Esophagus squamous epithelium (tissue), 5 donors: ENCODE data around the gene MAN2A2. TPM values are rescaled to one million over a fixed set of nuclear protein-coding genes. Genes with fewer than 3 reads are reported as not detected.

Experiments
- DNase-seq: peaks from one replicate; lab custom pipeline; 2025; lab: John Stamatoyannopoulos, UW
- H3K27ac ChIP-seq, 4 donors: fragments of 200-600 bp; sonication (generic); one replicate each; pipeline ENCODE4 v1.5.1; 2016 to 2019; ENCODE audit warnings: mild to moderate bottlenecking in 1 of 4
- H3K27me3 ChIP-seq, 4 donors: fragments of 200-600 bp; sonication (generic); 1 replicate in 3 of 4; 2 replicates in 1 of 4; pipeline versions ENCODE4 v1.5.1 to v1.6.0; 2017 to 2021; ENCODE audit warnings: antibody characterized with exemption in 1 of 4
- H3K36me3 ChIP-seq, 3 donors: fragments of 200-600 bp; sonication (generic); one replicate each; pipeline ENCODE4 v1.5.1; 2016 to 2019
- H3K4me1 ChIP-seq, 3 donors: fragments of 200-600 bp; sonication (generic); one replicate each; pipeline ENCODE4 v1.5.1; 2017 to 2019
- H3K4me3 ChIP-seq, 4 donors: fragments of 200-600 bp; sonication (generic); 1 replicate in 3 of 4; 2 replicates in 1 of 4; pipeline ENCODE4 v1.5.1; 2016 to 2019; ENCODE audit warnings: mild to moderate bottlenecking in 2 of 4, moderate library complexity in 1 of 4
- H3K9me3 ChIP-seq, 3 donors: fragments of 200-600 bp; sonication (generic); one replicate each; pipeline ENCODE4 v1.5.1; 2016 to 2019
- POLR2A ChIP-seq, 4 donors: fragments of 450-650 bp; IDR thresholded peaks; one replicate each; pipeline ENCODE4 v1.6.1; 2017; ENCODE audit warnings: antibody characterized with exemption in 4 of 4, mild to moderate bottlenecking in 4 of 4, moderate library complexity in 3 of 4
- WGBS, 2 donors: methylation state at CpG; one replicate each; pipeline ENCODE4 v1.1.5; 2018; 5-methylcytosine and 5-hydroxymethylcytosine counted together
- intact Hi-C: fragments of 100-400 bp; cut with DNase I; formaldehyde crosslinking; loops from one replicate; pipeline ENCODE4 v1.15.0; 2022
- total RNA-seq, 4 donors: library from RNA; depleted of rRNA; stranded (reverse); fragments of >200 nt; gene quantifications; one replicate each; pipeline ENCODE4 v1.1.0, GENCODE V29; 2016
- TF ChIP-seq, protein P1 (sequence below), 6 experiments: fragments of 450-650 bp in 4 of 6; fragments of 200-600 bp in 2 of 6; sonication (generic) in 2 of 6; IDR thresholded peaks; one replicate each; pipeline ENCODE4 v1.5.1; 2016 to 2019; ENCODE audit warnings: antibody characterized with exemption in 6 of 6, mild to moderate bottlenecking in 4 of 6, moderate library complexity in 4 of 6
- donor health status: DM: yes; HTN: yes; CAD: no.

MAN2A2 gene
- total RNA-seq, 4 donors from 2014 or later = 9.9 to 25.2 (median 12.1) TPM

DNA sequence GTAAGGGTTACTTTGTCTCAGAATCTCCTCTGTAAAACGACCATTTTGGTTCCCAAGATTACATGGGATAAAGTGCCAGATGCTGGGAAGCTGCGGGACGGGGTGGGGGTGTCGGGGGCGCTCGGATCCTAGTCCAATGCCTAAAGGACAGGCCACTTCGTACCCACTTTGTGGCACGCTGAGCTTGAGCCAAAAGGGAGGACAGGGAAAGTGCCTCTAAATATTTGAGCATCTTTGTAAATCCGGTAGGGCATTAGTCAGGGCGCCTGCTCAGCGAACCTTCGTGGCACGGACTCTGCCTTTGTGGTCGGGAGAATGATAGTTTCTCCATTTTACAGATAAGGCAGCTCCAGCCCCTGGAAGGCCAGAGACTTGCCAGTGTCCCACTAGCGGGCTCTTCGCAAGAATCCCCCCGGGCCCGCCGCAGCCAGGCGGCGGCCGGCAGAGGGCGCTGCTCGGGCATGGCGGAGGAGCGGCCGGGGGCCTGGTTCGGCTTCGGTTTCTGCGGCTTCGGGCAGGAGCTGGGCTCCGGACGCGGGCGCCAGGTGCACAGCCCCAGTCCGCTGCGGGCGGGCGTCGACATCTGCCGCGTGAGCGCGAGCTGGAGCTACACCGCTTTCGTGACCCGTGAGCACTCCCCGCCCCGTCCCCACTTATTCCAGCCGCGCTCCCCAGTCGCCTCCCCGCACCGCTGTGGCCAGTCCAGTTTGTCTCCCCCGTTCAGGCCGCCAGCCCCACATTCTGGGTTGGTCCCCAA is 53.4 kb downstream of the MAN2A2 start:
- 4 to 16% methylated on average over 13 to 24 of the region's 56 CpGs for WGBS, 2 donors
- Histone ChIP-seq H3K36me3 (peaks cover 11 to 47% (median 16%) of the 10 kb centered on the region in 3 donors), H3K27me3 (no peaks in the 10 kb centered on the region), H3K4me1 (peaks cover 19 to 38% (median 22%) of the 10 kb centered on the region in 3 donors), H3K4me3 (peak overlapping the region; percentile 60 to 77 (median 67)), H3K9me3 (no peaks in the 10 kb centered on the region), H3K27ac (peak overlapping the region; percentile 66 to 78 (median 72))
- no peak for DNase-seq
- TF ChIP-seq POLR2A (IDR thresholded peaks at IDR 0.05) = peak in 1 of 4 donors; percentile 5
- TF ChIP-seq, protein P1, sequence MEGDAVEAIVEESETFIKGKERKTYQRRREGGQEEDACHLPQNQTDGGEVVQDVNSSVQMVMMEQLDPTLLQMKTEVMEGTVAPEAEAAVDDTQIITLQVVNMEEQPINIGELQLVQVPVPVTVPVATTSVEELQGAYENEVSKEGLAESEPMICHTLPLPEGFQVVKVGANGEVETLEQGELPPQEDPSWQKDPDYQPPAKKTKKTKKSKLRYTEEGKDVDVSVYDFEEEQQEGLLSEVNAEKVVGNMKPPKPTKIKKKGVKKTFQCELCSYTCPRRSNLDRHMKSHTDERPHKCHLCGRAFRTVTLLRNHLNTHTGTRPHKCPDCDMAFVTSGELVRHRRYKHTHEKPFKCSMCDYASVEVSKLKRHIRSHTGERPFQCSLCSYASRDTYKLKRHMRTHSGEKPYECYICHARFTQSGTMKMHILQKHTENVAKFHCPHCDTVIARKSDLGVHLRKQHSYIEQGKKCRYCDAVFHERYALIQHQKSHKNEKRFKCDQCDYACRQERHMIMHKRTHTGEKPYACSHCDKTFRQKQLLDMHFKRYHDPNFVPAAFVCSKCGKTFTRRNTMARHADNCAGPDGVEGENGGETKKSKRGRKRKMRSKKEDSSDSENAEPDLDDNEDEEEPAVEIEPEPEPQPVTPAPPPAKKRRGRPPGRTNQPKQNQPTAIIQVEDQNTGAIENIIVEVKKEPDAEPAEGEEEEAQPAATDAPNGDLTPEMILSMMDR (IDR thresholded peaks at IDR 0.05) = peak; percentile 90 to 97 (median 94)
- intact Hi-C loops = no loop called here

DNA sequence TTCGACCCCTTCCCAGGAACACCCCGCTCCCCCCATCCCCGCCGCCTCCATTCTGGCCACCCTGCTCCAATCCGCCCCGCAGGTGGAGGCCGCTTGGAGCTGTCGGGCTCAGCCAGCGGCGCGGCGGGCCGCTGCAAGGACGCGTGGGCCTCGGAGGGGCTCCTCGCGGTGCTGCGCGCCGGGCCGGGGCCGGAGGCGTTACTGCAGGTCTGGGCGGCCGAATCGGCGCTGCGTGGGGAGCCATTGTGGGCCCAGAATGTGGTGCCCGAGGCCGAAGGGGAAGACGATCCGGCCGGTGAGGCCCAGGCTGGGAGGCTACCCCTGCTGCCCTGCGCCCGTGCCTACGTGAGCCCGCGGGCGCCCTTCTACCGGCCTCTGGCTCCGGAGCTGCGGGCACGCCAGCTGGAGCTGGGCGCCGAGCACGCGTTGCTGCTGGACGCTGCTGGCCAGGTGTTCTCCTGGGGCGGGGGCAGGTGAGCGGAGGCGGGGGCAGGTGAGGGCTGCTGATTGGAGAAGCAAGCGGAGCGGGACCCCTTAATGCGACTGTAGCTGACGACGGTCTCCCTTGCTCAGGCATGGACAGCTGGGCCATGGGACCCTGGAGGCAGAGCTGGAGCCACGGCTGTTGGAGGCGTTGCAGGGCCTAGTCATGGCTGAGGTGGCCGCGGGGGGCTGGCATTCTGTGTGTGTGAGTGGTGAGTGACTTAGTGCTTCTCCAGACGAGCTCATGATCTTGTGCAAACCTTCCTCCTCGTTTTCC is 54.1 kb downstream of the MAN2A2 start:
- WGBS, 2 donors = 26 to 28% methylated on average over 7 to 10 of the region's 63 CpGs

DNA sequence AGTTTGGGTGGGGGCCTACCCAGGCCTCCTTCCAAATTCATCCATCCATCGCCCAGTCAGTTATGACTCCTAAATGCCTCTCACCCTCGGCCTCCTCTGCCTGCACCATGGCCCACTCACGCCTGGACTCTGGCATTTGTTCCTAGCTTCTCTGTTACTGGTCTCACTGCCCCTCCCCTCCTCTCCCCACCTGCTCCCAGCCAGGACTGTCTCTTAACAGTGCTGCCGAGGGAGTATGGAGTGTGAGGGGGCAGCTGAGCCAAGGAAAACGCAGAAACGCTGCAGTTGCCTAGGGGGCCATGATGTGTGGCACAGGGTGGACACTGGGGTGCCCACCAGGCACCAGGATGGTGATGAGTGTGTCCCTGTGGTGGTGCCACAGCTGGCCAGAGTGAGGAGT is 54.7 kb downstream of the MAN2A2 start:
- intact Hi-C loops = no loop called here

More for the DNA sequence above, 54.1 kb downstream of the MAN2A2 start:
- peaks cover 10 to 47% (median 11%) of the 10 kb centered on the region in 3 donors for H3K36me3 ChIP-seq
- H3K9me3 ChIP-seq = no peaks in the 10 kb centered on the region
- intact Hi-C loops = no loop called here
- H3K4me3 ChIP-seq = peak overlapping the region; percentile 60 to 77 (median 67)
- H3K4me1 ChIP-seq = peaks cover 19 to 38% (median 22%) of the 10 kb centered on the region in 3 donors
- no peaks in the 10 kb centered on the region for H3K27me3 ChIP-seq
- no peak for DNase-seq
- no peak for TF ChIP-seq POLR2A (IDR thresholded peaks at IDR 0.05)
- TF ChIP-seq, protein P1 (IDR thresholded peaks at IDR 0.05) = no peak
- H3K27ac ChIP-seq = peak overlapping the region; percentile 66 to 78 (median 72)

DNA sequence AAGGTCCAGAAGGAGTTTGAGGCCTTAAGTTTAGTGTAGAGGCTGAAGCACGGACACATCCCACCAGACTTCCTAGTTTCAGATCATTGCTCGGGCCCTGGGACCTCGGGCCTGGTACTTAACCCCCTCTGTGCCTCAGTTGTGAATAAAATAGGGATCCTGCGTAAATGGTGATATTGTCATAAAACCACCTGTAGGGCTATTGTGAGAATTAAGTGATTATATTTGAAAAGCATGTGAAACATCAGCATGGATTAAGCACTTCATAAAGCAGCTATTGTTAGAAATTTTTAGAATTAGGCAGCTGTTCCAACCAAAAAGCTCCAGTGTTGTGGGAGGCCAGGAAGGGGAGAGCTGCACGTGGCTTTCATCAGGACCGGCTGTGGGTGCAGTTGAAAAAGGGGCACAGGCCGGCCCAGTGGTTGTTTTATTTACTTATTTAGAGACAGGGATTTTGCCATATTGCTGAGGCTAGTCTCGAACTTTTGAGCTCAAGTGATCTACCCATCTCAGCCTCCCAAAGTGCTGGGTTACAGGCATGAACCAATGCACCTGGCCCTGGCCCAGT is 56.0 kb downstream of the MAN2A2 start:
- H3K27ac ChIP-seq = peak overlapping the region in 3 of 4 donors; percentile 26 to 43 (median 37)
- 68 to 79% methylated on average over 6 to 8 of the region's 8 CpGs for WGBS, 2 donors
- intact Hi-C loops = no loop called here
- peaks cover 19 to 38% (median 22%) of the 10 kb centered on the region in 3 donors for H3K4me1 ChIP-seq
- no peak for DNase-seq
- H3K27me3 ChIP-seq = no peaks in the 10 kb centered on the region
- no peaks in the 10 kb centered on the region for H3K9me3 ChIP-seq
- H3K4me3 ChIP-seq = no peak overlapping the region
- no peak for TF ChIP-seq POLR2A (IDR thresholded peaks at IDR 0.05)
- TF ChIP-seq, protein P1 (IDR thresholded peaks at IDR 0.05) = no peak
- H3K36me3 ChIP-seq = peaks cover 0 to 48% (median 3%) of the 10 kb centered on the region in 3 donors

More for the DNA sequence above, 54.7 kb downstream of the MAN2A2 start:
- Histone ChIP-seq H3K36me3 (peaks cover 7 to 47% (median 10%) of the 10 kb centered on the region in 3 donors), H3K4me1 (peaks cover 19 to 38% (median 22%) of the 10 kb centered on the region in 3 donors), H3K27ac (peak overlapping the region in 1 of 4 donors; percentile 78), H3K27me3 (no peaks in the 10 kb centered on the region), H3K4me3 (peak overlapping the region in 3 of 4 donors; percentile 60 to 77 (median 71)), H3K9me3 (no peaks in the 10 kb centered on the region)
- no peak for TF ChIP-seq POLR2A (IDR thresholded peaks at IDR 0.05)
- TF ChIP-seq, protein P1 (IDR thresholded peaks at IDR 0.05) = no peak
- WGBS, 2 donors = 63 to 89% methylated on average over 3 to 4 of the region's 6 CpGs
- DNase-seq = no peak
